NB4 (cell line): ENCODE measurements around the gene IL17RE.

Experiments
- POLR2A ChIP-seq: IDR thresholded peaks from 2 replicates; pipeline ENCODE4 v1.6.1; 2011; ENCODE audit warnings: mild to moderate bottlenecking; ENCODE audit not compliant: insufficient read length; ENCODE audit errors: extremely low read depth
- TF ChIP-seq, protein P1 (sequence below): IDR thresholded peaks from one replicate; pipeline ENCODE4 v1.5.1; 2012; ENCODE audit warnings: low read depth, low read length

DNA sequence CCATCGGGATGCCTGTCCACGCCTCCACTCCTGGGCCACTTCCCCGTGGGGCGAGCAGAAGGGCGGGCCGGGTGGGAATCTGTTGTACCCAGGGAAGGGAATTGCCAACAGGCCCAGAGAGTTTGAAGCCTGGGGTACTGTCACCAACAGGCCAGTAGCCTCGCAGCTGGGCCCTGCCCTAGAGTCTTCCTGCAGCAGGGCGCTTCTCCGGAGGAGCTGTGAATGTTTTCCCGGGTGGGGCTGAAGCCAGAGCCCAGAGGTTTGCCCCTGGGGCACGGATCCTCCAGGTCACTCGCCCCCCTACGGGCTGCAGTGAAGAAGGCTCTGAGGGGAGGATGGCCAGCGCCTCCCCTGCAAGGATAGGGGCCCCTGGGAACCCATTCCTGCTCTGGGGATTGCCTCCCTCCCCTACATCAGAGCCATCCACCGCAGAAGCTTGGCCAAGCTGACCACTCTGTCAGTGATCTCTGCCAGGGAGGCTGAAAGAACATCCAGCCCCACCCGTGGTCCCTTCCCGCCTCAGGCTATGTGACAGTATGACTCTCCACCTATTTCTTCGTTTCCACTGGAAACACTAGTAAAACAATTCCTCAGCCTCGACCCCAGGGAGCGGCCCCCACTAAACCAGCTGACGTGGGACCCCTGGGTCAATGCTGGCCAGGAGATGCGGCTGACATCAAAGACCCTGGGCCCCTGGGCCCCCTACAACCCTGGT lies 39.4 kb upstream of the IL17RE start:
- TF ChIP-seq, protein P1, sequence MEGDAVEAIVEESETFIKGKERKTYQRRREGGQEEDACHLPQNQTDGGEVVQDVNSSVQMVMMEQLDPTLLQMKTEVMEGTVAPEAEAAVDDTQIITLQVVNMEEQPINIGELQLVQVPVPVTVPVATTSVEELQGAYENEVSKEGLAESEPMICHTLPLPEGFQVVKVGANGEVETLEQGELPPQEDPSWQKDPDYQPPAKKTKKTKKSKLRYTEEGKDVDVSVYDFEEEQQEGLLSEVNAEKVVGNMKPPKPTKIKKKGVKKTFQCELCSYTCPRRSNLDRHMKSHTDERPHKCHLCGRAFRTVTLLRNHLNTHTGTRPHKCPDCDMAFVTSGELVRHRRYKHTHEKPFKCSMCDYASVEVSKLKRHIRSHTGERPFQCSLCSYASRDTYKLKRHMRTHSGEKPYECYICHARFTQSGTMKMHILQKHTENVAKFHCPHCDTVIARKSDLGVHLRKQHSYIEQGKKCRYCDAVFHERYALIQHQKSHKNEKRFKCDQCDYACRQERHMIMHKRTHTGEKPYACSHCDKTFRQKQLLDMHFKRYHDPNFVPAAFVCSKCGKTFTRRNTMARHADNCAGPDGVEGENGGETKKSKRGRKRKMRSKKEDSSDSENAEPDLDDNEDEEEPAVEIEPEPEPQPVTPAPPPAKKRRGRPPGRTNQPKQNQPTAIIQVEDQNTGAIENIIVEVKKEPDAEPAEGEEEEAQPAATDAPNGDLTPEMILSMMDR: no peak
- TF ChIP-seq POLR2A: no peak
